Renal pelvis (tissue), 4 donors: ENCODE data around the gene SHC3. TPM values are rescaled to one million over a fixed set of nuclear protein-coding genes. Genes with fewer than 3 reads are reported as not detected.

ENCODE experiments used
- DNase-seq: peaks from one replicate; pipeline ENCODE4 v3.0.0-alpha.2; 2013
- polyA plus RNA-seq, 3 donors: library from polyadenylated mRNA; unstranded; fragments of 120-200 nt; gene quantifications; one replicate each; pipeline ENCODE4 v1.2.1, GENCODE V29; 2013; ENCODE audit not compliant: insufficient read length in 3 of 3

SHC3 gene
- polyA plus RNA-seq, 3 donors, result 2.3 to 3.0 (median 2.4) TPM

DNA sequence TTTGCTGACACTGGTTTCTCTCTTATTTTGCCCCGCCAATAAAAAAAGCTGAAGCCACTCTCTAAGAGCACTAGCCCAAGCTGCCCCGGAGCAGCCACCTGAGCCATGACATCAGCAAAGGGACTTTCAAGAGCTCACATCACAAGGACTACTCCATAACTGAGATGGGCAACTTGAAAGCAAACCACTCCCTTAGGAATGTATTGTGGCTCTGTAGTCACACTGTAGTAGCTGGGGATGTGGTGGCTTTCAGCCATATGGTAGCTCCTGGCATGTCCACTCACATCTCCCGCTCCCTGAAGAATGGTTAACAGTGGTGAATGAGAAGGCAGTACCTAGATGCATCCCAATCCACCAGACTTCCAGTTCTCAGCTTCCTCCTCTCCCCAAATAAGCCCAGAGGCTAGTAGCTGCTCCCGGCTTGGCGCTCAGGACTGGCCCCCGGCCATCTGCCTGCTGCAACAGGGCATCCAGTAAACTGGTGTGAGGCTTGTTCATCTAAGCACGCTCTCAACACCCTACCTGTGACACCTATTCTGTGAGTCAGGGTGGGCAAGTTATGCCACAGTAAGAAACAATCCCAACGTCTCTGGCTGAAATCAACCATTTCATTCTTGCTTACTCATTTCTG lies 123.6 kb downstream of the SHC3 start:
- DNase-seq, result no peak

GRCh38 chr9:89053301-89053700 lies 125.3 kb downstream of the SHC3 start:
- no peak for DNase-seq

DNA sequence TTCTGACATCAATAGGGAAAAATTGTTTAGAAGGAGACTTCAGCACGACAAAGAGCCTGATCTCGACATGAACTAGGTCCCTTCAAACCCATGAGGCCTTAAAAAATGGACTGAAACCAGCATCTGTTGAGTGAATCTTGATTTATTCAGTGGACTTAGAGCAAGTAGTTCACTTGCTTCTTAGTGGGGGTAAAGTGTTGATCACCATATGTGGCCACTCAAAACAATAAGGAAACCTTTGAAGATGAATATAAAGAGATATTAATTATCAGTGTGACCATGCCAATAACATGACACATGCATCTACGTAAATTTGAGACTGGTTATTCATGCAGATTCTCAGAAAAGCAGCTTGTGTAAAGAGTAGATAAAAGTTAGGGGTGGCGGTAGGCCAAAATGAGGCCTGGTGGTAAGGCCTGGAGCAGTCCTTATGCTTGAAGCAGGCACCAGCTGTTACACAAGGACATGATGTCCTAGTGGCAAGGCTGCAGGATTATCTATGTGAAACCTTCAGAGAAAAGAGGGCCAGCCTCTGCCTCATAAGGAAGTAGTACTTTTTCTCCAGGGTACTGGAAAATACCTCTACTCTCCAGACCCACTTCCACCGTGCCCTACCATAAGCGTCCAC lies 126.0 kb downstream of the SHC3 start:
- no peak for DNase-seq

DNA sequence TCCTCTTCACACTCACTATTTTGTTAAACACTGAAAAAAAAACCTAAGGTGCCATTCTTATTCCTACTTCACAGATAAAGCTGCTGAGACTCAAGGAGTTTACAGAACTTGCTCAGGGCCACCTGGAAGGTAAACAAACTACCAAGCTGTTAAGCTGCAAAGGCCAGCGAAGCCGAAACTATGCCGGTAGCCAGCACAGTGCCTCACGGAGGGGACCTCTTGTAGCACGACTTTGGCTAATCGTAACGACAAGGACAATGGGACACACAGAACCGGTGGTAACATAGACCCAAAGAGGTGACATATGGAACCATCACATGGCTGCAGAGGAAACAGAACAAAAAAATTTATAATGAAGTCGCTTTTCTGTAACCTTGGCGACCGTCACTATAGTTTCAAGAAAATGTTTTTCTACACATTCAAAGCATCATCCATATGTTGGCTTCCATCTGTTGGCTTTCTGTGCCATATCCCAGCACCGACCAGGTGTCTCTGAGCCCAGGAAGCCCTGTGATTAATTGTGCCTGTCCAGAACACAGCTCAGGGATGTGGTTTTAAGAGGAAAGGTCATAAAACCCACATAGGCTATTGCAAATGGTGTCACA lies 127.1 kb downstream of the SHC3 start:
- no peak for DNase-seq

DNA sequence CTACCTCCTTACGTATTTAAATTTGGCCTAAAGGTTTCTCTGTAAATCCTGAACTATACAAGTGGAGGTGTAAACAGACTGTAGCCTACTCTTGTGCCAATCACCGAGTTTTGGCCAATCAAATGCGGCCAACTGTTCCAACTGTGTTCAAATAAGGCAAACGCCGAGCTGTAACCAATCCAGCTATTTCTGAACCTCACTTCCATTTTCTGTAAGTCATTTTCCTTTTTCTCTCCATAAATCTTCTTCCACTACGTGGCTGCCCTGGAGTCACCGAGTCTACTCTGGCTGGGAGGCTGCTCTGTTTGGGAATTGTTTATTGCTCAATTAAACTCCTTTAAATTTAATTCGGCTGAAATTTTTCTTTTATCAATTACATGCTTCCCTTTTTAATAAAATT lies 129.0 kb downstream of the SHC3 start:
- no peak for DNase-seq

DNA sequence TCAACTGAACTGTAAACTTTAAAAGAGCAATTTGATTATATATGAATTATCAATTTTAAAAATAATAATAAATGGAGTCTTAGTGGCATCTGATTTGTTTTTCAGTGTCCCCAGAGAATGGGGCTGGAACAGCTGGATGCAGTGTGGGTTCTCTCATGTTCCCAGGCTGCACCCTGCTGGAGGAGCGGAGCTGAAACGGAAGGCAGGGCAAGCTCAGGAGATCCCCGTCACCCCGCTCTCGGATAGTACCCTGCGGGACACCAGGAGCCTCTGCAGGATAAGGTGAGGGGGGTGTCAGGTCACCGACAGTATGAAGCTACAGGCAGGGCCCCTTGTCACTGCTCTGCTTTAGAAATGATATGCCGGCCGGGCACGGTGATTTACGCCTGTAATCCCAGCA lies 130.0 kb downstream of the SHC3 start:
- DNase-seq, result no peak

DNA sequence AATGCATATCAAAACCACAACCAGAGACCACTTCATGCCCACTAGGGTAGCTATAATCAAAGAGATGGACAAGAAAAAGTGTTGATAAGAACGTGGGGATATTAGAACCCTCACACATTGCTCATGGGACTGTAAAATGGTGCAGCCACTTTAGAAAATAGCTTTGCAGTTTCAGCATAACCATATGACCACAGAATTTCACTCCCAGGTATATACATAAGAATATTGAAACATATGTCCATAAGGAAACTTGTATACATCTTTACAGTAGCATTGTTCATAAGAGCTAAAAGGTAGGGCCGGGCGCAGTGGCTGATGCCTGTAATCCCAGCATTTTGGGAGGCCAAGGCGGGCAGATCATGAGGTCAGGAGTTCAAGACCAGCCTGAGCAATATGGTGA lies 131.0 kb downstream of the SHC3 start:
- no peak for DNase-seq

- no peak for DNase-seq
Observed at GRCh38 chr9:89046832-89047231, 131.8 kb downstream of the SHC3 start.

GRCh38 chr9:89044881-89045280 lies 133.7 kb downstream of the SHC3 start:
- DNase-seq, result no peak

GRCh38 chr9:89044104-89044503 lies 134.5 kb downstream of the SHC3 start:
- DNase-seq, result no peak

GRCh38 chr9:89042984-89043383 lies 135.6 kb downstream of the SHC3 start:
- no peak for DNase-seq

DNA sequence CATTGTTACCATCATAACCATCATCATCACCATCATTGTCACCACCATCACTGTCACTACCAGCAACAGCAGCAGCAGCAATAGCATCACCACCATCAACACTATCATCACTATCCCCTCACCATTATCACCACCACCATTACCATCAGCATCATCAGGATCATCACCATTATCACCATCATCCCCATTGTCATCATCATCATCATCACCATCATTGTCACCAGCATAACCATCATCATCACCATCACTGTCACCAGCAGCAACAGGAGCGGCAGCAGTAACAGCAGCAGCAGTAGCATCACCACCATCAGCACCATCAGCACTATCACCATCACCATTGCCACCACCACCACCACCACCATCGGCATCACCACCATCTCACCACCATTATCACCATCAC lies 139.0 kb downstream of the SHC3 start:
- no peak for DNase-seq

DNA sequence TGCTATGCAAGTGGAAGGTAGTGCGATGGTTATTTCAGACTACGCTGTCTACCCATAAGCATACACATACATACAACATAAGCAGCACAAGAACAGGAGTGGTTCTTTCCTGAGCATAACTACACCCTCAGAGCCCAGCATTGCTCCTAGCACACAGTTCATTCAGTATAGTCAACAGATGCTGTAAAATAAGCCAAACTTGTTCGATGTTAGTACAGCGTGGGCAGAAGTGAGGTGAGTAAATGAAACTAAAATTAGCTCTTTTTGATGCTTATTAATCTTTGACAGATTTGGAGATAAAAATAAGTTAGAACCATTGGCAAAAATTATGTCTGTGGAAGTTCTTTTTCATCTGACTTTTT lies 139.5 kb downstream of the SHC3 start:
- DNase-seq, result no peak

- no peak for DNase-seq
Observed at GRCh38 chr9:89038382-89039103, 140.1 kb downstream of the SHC3 start.

DNA sequence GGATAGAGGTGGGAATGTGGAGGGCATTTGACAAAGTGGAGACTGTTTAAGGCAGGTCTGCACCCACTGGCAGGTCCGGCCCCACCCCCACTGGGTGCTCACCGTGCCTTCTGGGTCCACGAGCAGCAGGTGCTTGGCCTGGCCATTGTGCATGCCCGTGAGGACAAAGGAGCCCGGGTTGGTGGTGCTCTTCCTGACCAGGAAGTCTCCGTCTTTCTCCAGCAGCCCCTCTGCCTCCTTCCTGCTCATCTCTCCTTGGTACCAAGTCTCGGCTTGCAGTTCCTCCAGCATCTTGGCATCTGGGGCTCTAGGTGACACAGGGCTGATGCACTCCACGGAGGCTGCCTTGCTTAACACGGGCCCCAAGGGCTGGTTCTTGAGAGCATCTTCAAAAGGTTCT lies 140.7 kb downstream of the SHC3 start:
- no peak for DNase-seq

DNA sequence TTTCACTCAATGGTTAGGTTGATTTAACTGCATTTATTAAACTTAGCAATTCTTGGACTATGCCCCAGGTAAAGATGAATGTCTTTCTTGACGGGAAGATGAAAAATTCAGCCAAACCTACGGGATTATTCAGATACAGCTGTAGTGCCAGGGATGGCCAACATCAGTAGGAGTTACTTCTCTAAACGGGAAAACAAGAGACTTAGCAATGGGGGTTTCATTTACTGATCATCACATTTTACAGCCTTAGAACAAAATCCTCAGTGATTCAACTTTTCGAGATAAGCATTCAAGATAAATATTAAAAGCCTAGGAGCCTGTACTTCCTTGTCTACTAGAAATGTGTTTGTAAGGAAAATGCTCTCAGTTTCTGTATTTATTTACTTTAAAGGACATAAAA lies 141.3 kb downstream of the SHC3 start:
- DNase-seq, result no peak

- DNase-seq, result no peak
Observed at GRCh38 chr9:89036891-89037290, 141.7 kb downstream of the SHC3 start.

GRCh38 chr9:89036383-89036782 lies 142.2 kb downstream of the SHC3 start:
- no peak for DNase-seq

GRCh38 chr9:89032661-89033060 lies 146.0 kb downstream of the SHC3 start:
- DNase-seq, result no peak

DNA sequence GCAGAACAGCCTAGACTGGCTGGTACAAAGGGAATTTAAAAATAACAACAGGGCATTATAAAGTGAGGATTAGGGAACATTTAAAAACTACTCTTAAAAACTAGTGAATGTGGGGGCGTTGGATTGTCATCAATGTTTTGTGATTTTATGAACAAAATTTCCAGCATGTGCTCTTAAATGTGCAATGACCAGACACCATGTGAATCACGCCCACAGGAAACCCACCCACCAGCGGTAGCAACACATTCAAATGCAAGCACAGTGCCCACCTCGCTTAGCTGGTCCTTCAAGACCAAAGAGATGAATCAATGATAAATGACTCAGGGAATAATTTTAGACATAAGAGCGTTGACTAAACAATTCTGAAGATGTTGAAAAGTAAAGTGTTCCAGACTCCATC lies 146.4 kb downstream of the SHC3 start:
- DNase-seq, result no peak

DNA sequence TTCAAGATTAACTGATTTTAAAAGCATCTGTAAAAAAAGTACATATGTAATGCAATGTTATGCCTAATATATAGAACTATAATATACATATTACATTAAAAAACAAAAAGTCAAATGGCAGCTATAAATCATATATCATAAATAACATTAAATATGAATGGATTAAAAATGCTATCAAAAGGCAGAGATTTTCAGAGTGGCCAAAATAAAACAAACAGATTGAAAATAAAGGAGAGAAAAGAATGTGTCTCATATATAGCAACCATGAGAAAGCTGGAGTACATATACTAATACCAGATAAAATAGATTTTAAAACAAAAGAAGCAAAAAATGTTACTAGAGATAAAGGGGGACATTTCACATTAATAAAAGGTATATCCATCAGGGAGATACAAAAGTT lies 148.8 kb downstream of the SHC3 start:
- DNase-seq, result no peak

GRCh38 chr9:89026876-89027275 lies 151.7 kb downstream of the SHC3 start:
- no peak for DNase-seq

DNA sequence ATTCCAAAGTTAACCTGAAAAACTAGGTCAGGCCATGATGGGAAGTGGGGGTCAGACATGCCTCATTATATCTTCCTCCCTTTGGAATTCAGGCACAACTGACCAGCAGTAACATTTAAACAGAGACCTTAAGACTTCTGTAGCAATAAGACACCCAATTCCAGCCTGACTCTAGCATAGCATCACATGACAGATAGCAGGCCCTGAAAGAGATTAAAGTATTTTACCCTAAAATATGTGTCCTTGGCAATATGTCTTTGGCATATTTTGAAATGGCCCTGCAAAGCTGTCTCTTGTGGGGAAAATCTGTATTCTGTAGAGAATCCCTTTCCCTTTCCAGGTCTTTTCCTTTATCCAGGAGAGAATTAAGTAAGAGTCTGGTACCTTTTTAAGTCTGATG lies 153.1 kb downstream of the SHC3 start:
- no peak for DNase-seq
